ENCODE measurements around the gene TMEM161A. TPM values are rescaled to one million over a fixed set of nuclear protein-coding genes. Genes with fewer than 3 reads are reported as not detected.

TMEM161A gene
- total RNA-seq, 1 donor from 2014 or later: 46.0 TPM

DNA sequence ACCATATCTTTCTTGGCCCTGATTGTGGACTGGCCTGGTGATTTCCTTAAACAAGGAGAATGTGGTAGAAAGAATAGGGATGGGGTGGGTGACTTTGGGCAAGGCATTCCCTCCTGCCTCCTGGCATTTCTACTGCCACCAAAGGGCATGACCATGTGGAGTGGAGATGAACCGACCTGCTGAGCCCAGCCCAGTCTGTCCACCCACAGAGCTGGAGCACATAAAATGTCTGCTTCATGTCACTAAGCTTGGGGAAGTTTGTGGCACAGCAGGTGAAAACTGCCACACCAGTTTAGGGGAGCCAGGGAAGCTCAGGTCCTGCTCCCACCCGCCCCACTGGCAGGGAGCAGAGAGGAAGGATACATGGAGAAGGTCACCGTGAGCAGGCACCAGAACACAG, 6.3 kb downstream of the TMEM161A start:
- intact Hi-C loops (cut with micrococcal nuclease): no loop called here
- H3K36me3 Mint-ChIP-seq (ENCODE audit: low read depth): peaks cover 15% of the 10 kb centered on the region
- no peaks in the 10 kb centered on the region for H3K27me3 Mint-ChIP-seq (ENCODE audit: insufficient read depth)

GRCh38 chr19:19126102-19126501, 12.2 kb downstream of the TMEM161A start:
- Mint-ChIP-seq H3K27ac (no peak overlapping the region), H3K9me3 (peaks cover 12% of the 10 kb centered on the region), H3K4me3 (no peak overlapping the region), H3K36me3 (ENCODE audit: low read depth) (peaks cover 18% of the 10 kb centered on the region), H3K27me3 (ENCODE audit: insufficient read depth) (no peaks in the 10 kb centered on the region), H3K4me1 (ENCODE audit: low read depth) (no peaks in the 10 kb centered on the region)
- intact Hi-C loops (cut with micrococcal nuclease): no loop called here
- DNase-seq (ENCODE audit: low spot score): no peak

More for the DNA sequence above, 6.3 kb downstream of the TMEM161A start:
- Mint-ChIP-seq H3K27ac (no peak overlapping the region), H3K4me1 (ENCODE audit: low read depth) (peaks cover 3% of the 10 kb centered on the region), H3K9me3 (peaks cover 5% of the 10 kb centered on the region), H3K4me3 (no peak overlapping the region)
- no peak for DNase-seq (ENCODE audit: low spot score)

DNA sequence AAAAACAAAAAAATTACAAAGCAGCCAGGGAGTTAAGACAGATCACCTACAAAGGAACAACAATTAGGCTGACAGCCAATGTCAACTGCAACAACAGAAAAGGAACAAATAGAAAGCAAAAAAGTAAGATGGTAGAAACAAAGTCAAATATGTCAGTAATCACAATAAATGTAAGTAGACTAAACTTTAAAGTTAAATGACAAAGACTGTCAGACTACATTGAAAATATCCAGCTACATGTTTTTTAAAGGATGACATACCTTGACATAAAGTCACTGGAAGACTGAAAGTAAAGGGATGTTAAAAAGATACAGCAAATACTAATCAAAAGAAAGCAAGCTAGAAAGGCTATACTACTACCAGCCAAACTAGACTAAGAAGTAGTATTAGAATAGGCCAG, 14.9 kb downstream of the TMEM161A start:
- Mint-ChIP-seq H3K27me3 (ENCODE audit: insufficient read depth) (no peaks in the 10 kb centered on the region), H3K36me3 (ENCODE audit: low read depth) (peaks cover 13% of the 10 kb centered on the region), H3K27ac (no peak overlapping the region), H3K4me3 (no peak overlapping the region), H3K4me1 (ENCODE audit: low read depth) (no peaks in the 10 kb centered on the region), H3K9me3 (peaks cover 12% of the 10 kb centered on the region)
- DNase-seq (ENCODE audit: low spot score): no peak
- intact Hi-C loops (cut with micrococcal nuclease): no loop called here

DNA sequence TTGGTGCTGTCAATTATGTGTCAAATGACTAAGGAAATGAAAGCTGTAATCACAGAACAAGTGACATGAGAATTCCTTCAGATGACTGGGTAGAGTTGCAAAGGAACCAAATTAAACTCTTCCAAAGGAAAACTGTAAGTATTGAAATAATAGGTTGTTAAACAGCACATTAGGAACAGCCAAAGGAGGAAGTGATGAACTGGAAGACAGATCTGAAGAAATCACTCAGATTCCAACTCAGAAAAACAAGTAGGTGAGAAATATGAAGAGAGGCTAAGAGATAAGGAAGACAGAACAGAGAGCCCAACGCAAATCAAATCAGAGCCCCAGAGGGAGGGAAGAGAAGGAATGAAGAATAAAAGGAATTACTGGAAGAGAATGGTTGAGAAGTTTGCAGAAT, 15.4 kb downstream of the TMEM161A start:
- Mint-ChIP-seq H3K9me3 (peaks cover 12% of the 10 kb centered on the region), H3K4me1 (ENCODE audit: low read depth) (no peaks in the 10 kb centered on the region), H3K4me3 (no peak overlapping the region), H3K27ac (no peak overlapping the region), H3K27me3 (ENCODE audit: insufficient read depth) (no peaks in the 10 kb centered on the region), H3K36me3 (ENCODE audit: low read depth) (peaks cover 12% of the 10 kb centered on the region)
- intact Hi-C loops (cut with micrococcal nuclease): no loop called here
- DNase-seq (ENCODE audit: low spot score): no peak

DNA sequence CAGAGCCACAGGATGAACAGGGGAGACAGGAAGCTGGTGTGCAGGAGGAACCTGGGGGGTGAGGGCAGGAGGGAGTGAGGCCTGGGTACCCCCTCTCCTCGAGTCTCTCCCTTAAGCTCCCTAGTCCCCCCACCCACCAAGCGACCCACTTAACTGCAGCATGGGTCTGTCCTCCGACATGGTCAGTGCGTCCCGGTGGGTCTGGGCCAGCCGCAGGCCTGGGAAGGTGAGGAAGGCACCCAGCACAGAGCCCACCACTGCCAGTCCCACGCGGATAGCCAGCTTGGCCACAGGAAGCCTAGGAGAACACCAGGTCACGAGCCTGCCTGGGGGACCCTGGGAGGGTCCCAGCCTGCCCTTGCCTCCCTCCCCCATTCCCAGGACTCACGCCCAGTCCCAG, 16.9 kb downstream of the TMEM161A start:
- H3K4me1 Mint-ChIP-seq (ENCODE audit: low read depth): no peaks in the 10 kb centered on the region
- peaks cover 11% of the 10 kb centered on the region for H3K36me3 Mint-ChIP-seq (ENCODE audit: low read depth)
- H3K4me3 Mint-ChIP-seq: no peak overlapping the region
- intact Hi-C loops (cut with micrococcal nuclease): no loop called here
- H3K27me3 Mint-ChIP-seq (ENCODE audit: insufficient read depth): no peaks in the 10 kb centered on the region
- H3K9me3 Mint-ChIP-seq: peaks cover 12% of the 10 kb centered on the region
- H3K27ac Mint-ChIP-seq: no peak overlapping the region
- DNase-seq (ENCODE audit: low spot score): no peak

DNA sequence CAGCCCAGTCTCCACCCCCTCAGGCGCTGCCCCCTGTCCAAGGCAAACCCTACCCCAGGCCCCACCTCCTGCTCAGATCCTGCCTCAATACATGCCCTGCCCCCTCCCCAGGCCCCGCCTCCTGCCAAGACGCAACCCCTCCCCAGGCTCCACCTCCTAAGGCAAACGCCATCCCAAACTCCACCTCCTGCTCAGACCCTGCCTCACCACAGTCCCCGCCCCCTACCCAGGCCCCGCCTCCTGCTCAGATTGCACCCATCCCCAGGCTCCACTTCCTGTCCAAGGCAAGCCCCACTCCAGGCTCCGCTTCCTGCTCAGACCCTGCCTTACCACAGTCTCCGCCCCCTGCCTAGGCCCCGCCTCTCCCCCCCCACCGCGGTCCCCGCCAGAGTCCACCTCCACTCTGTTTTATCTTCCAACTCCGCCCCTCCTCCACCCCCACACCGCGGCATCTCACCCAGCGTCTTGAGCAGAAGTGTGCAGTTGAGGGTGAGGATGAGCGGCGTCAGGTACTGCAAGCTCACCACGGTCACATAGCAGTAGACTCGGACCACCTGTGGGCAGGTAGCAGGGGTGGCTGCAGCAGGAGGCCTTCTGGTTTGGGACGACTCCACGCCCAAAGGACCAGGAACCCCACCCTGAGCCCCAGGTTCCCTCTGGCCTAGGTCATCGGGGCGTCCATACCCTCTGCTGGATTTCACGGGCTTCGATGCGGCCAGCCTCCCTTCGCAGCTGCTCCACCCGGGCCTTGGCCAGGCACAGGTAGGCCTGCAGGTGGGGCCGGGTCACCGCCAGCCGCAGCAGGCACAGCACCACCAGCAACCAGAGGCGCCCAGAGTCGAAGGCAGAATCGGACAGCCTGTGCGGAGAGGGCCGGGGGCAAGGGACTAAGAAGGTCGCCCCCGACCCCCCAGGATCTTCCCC, 17.7 kb downstream of the TMEM161A start:
- Mint-ChIP-seq H3K9me3 (peaks cover 12% of the 10 kb centered on the region), H3K4me3 (no peak overlapping the region), H3K27me3 (ENCODE audit: insufficient read depth) (no peaks in the 10 kb centered on the region), H3K36me3 (ENCODE audit: low read depth) (peaks cover 11% of the 10 kb centered on the region), H3K27ac (no peak overlapping the region), H3K4me1 (ENCODE audit: low read depth) (no peaks in the 10 kb centered on the region)
- DNase-seq (ENCODE audit: low spot score): no peak
- intact Hi-C loops (cut with micrococcal nuclease): no loop called here

DNA sequence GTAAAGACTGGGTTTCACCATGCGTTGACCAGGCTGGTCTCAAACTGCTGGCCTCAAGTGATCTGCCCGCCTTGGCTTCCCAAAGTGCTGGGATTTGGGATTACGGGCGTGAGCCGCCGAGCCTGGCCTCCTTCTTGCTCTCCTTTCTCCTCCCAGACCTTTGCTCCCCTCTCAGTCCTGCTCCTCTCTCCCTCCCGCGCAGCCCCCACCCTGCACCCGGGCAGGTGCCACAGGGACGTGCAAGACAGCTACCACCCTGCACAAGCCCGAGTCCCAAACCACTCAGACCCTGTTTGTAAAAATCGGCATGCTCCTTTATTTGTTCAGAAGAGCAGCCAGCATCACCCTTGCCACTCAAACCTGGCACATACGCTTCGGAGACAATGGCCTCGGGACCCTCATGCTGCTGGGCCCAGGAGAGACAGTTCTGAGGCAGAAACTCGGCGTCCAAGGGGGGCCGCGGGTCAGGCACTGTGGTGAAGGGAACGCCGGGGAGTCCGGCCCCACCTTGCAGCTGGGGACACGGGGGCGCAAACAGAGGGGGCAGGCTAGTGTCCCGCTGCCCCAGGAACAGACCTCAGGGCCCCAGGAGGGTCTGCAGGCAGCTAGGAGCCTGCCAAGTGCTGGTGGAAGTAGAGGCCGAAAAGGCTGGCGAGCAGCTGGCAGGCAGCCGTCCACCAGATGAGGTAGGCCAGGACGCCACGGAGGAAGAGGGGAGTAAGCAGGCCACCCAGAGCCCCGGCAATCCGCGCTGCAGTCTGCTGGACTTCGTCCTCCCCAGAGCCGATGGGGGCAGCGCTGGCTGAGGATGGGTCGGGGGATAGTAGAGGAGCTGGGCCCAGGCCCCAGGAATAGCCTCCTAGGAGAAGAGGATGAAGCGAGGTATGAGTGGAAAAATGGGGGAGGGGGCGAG, 18.7 kb downstream of the TMEM161A start:
- Mint-ChIP-seq H3K36me3 (ENCODE audit: low read depth) (peaks cover 11% of the 10 kb centered on the region), H3K27ac (no peak overlapping the region), H3K4me3 (no peak overlapping the region), H3K9me3 (peaks cover 12% of the 10 kb centered on the region), H3K4me1 (ENCODE audit: low read depth) (no peaks in the 10 kb centered on the region), H3K27me3 (ENCODE audit: insufficient read depth) (no peaks in the 10 kb centered on the region)
- intact Hi-C loops (cut with micrococcal nuclease): no loop called here
- no peak for DNase-seq (ENCODE audit: low spot score)

GRCh38 chr19:19115954-19116353, 22.3 kb downstream of the TMEM161A start:
- no peaks in the 10 kb centered on the region for H3K36me3 Mint-ChIP-seq (ENCODE audit: low read depth)
- no peaks in the 10 kb centered on the region for H3K27me3 Mint-ChIP-seq (ENCODE audit: insufficient read depth)
- no peaks in the 10 kb centered on the region for H3K9me3 Mint-ChIP-seq
- no peak overlapping the region for H3K4me3 Mint-ChIP-seq
- H3K4me1 Mint-ChIP-seq (ENCODE audit: low read depth): no peaks in the 10 kb centered on the region
- DNase-seq (ENCODE audit: low spot score): no peak
- no peak overlapping the region for H3K27ac Mint-ChIP-seq
- intact Hi-C loops (cut with micrococcal nuclease): no loop called here

- no peaks in the 10 kb centered on the region for H3K9me3 Mint-ChIP-seq
- intact Hi-C loops (cut with micrococcal nuclease): no loop called here
- no peak for DNase-seq (ENCODE audit: low spot score)
- H3K36me3 Mint-ChIP-seq (ENCODE audit: low read depth): no peaks in the 10 kb centered on the region
- H3K4me3 Mint-ChIP-seq: no peak overlapping the region
- no peak overlapping the region for H3K27ac Mint-ChIP-seq
- no peaks in the 10 kb centered on the region for H3K4me1 Mint-ChIP-seq (ENCODE audit: low read depth)
- H3K27me3 Mint-ChIP-seq (ENCODE audit: insufficient read depth): no peaks in the 10 kb centered on the region
These were observed 25.1 kb downstream of the TMEM161A start for GRCh38 chr19:19113040-19113626.

DNA sequence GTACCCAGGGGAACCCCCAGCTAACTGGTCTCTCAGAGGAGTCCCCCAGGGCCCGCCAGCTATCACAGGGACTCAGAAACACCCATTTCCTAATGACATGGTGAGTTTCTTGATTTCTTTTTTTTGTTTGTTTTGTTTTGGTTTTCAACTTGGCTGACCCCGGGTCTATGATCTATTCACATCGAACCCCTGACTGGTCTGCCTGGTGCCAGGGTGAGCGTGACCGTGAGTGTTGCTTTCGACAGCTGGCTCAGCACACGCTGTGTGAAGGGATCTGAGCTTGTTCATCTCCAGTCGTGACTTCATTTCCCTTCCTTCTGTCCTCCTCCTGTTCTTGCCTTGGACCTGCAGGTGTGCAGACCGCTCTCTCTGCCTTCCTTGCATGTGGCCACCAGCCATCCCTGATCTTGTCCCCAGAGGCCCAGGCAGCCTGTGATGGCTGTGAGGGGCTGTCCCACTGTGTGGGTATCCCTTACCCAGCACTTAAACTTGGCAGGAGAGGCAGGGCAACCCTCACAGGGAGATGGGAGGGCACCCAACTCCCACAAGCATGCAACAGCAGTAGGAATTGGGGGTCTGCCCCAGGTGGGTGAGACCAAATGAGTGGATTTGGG, 26.2 kb downstream of the TMEM161A start:
- Mint-ChIP-seq H3K27ac (no peak overlapping the region), H3K4me1 (ENCODE audit: low read depth) (no peaks in the 10 kb centered on the region), H3K4me3 (no peak overlapping the region), H3K9me3 (no peaks in the 10 kb centered on the region), H3K36me3 (ENCODE audit: low read depth) (no peaks in the 10 kb centered on the region), H3K27me3 (ENCODE audit: insufficient read depth) (no peaks in the 10 kb centered on the region)
- intact Hi-C loops (cut with micrococcal nuclease): no loop called here
- no peak for DNase-seq (ENCODE audit: low spot score)

- H3K27ac Mint-ChIP-seq: no peak overlapping the region
- DNase-seq (ENCODE audit: low spot score): no peak
- no peaks in the 10 kb centered on the region for H3K9me3 Mint-ChIP-seq
- no peaks in the 10 kb centered on the region for H3K27me3 Mint-ChIP-seq (ENCODE audit: insufficient read depth)
- no peak overlapping the region for H3K4me3 Mint-ChIP-seq
- H3K4me1 Mint-ChIP-seq (ENCODE audit: low read depth): no peaks in the 10 kb centered on the region
- intact Hi-C loops (cut with micrococcal nuclease): no loop called here
- H3K36me3 Mint-ChIP-seq (ENCODE audit: low read depth): no peaks in the 10 kb centered on the region
These were observed 27.0 kb downstream of the TMEM161A start for GRCh38 chr19:19111136-19111835.

Measured in activated T-helper 1 cell treated with anti-CD3 and anti-CD28 coated beads, Interleukin-12 subunit alpha, Interleukin-12 subunit beta, Interleukin-2, Interleukin-4 antibody, amounts not matched to agents 30 ng/mL and 10 ng/mL and 1 ng/mL, durations not matched to agents 14 hours and 24 hours and 36 hours (primary cell).